DMS53 (cell line): ENCODE results near the gene C7orf33.
"Not testable (repeated sequence)": the region's sequence is repeated elsewhere in the genome, so short reads cannot be mapped to it uniquely, and the experiment has no call there.

ENCODE experiments used
- DNase-seq: peaks from one replicate; lab custom pipeline; 2025; lab: John Stamatoyannopoulos, UW

Gene C7orf33

DNA sequence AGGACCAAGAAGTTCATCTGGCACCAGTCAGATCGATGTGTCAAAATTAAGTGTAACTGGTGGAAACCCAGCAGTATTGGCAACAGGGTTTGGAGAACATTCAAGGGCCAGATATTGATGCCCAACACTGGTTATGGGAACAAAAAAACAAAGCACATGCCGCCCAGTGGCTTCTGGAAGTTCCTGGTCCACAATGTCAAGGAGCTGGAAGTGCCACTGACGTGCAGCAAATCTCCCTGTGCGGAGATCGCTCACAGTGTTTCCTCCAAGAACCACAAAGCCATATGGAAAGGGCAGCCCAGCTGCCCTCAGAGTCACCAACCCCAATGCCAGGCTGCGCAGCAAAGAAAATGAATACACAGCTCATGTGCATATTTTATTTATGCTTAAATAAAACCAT is 10.1 kb upstream of the C7orf33 start:
- DNase-seq, result no peak

DNA sequence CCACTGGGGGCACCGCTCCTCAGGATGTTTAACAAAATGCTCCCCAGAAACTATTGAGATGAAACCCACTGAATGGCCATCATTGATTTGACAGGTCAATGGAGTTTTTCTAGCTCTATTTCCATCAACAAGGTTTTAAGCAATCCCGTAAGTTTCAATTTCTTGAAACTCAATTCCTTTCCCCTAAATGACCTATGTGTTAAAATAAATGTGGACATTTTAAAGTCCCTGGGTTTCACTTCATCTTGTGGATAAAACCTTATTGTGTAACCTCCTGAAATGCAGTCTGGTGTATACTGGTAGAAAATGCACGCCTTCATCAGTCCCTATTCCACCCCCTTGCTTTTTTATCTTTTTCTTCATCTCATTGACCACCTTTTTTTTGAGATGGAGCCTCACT is 8.9 kb upstream of the C7orf33 start:
- no peak for DNase-seq

DNA sequence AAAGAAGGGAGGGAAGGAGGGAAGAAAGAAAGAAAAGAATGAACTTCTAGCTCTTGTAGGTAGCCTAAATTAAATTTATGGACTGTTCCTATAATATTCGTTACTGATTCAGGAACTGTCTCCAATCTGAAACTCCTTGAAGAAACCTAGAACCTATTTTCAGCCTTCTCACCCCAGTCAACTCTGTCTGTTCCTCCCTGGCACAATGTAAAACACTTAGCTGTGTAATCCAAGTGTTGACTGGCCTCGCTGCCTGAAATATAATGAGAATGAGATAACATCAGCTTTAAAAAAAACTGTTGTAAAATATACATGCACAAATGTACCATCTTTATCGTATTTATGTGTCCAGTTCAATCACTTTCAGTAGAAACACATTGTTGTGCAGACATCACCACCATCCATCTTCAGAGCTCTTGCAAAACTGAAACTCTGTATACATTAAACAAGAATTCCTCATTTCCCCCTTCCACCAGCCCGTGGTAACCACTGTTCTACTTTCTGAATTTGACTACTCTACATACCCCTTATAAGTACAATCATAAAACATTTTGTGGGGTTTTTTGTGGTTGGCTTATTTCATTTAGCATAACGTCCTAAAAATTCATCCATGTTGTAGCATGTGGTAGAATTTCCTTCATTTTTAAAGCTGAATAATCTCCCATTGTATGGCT is 6.3 kb upstream of the C7orf33 start:
- DNase-seq, result no peak

DNA sequence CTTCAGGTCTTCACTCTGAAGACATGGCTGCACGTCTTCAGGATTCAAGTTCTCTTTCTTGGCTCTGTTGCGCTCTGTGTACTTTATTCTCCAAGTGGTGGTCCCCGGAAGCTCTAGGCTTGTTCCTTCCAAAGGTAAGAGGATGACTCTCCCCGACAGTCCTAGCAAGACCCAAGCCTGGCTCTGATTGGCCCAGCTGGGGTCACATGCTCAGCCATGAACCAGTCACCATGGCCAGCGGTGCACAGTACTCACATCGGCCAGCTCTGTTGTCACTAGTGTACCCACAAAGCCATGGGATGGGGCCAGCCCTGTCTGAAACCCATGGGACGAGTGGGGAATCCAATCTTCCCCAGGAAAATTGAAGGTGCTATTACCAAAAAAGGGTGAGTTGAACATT is 5.2 kb upstream of the C7orf33 start:
- DNase-seq, result no peak

DNA sequence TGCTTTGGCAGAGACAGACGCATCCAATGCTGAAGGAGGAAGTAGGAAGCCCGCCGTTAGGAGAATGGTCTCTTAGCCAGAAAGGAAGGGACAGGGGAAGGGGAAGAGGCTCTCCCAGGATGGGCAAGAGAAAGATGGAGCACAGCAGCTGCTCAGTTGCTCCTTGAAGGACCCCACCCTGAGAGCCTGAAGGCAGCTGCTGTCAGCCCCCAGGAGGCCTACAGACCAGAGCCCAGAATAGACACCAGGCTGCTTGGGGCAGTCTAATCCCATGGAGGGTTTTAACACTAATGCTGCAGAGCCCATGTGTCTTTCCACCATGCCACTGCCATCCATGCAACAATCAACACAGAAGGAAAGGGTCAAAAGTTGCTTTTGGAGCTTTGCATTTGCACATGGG is 3.5 kb upstream of the C7orf33 start:
- no peak for DNase-seq

DNA sequence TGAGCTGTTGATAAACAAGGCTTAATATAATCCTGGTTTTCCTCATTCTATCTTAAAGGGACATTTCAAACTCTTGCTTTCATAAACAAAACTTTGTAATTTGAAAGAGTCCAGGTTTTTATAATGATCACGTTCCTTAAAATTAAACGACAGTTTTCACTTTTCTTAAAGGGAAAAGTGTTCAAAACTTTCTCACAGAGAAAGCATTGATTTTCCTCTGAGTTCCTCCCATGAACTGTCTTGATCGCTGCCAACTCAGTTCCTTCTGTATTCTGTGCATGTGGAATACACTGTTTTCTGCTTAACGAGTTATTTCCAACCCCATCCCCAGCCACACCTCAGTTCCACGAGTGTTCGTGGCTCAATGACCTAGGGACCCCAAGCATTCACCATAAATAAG is 2.4 kb upstream of the C7orf33 start:
- DNase-seq, result no peak

DNA sequence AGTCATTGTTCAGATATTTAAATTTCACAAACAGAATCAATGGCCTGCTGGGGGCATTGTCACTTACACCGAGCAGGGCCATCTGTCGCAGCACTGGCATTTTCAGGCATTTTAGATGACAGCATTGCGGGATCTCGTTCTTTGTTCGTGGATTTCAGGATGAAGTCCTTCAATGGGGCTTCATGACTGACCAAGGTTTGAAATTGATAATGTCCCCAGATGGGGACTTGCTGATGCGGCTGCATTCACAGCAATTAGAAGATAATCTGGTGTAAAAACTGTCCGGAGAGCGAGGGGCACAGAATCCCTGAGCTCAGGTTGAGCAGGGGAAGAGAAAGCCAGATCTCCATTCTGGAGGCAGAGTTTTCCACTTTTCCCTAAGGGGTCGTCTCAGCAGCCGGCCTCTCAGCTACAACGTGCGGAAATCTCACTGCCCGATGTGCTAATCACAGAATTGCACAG is 1.9 kb upstream of the C7orf33 start:
- no peak for DNase-seq

DNA sequence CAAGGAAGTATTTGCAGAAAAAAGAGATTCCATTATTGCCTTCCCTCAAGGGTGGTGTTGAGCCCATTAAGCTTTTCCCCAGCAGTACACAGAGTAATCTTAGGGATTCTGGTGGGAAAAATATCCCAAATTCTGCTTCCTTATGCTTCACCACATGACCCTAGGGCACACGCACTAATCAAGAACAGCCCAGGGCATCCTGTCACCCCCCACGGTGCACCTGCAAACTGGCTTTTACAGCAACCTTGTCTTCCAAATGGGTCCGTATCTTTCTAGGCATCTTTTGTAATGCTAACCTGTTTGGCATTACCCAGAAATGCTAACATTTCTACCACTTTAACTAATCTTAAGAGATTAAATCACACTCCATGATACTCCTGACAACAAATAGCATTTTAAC is 926 bp upstream of the C7orf33 start:
- DNase-seq, result no peak

DNA sequence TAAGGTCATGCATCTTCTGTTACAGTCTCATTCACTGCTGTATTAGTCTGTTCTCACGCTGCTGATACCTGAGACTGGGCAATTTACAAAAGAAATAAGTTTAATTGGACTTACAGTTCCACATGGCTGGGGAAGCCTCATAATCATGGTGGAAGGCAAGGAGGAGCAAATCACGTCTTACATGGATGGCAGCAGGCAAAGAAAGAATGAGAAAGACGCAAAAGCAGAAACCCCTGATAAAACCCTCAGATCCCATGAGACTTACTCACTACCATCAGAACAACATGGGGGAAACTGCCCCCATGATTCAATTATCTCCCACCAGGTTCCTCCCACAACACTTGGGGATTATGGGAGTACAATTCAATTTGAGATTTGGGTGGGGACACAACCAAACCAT is 5.8 kb downstream of the C7orf33 start:
- not testable (repeated sequence) for DNase-seq

DNA sequence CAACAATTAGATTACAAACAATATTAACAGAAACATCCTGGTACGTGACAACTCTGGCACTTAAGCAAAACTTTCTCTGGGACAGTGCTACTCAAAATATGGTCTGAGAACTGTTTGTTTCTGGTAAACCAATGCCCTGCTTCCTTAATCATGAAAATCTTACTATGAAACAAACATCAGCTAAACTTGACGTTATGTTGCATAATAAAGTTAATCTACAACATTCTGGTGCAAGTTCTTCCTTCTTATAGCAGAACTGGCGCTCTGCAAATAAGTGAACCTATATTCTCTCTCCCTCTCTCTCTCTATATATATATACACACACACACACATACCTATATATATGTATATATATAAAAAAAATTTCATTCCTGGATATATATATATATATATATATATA is 7.8 kb downstream of the C7orf33 start:
- no peak for DNase-seq

DNA sequence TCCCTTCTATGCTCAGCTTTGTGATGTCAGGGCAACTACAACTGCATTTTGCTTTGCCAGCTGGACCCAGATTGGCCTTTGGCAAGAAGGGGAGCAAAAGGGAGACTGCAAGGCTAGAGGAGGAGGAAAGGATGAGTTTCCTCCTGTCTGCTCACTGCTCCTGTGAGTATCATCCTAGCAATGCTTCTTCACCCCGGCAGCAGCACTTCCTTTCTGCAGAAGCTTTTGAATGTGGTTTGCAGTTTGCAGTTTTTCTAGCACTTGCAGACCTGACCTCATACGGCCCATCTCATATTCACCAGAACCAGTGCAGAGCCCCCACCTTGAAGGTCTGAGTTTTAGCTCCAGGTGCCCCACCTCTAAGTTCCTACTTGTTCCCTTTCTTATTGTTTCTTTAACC is 14.8 kb downstream of the C7orf33 start:
- DNase-seq, result no peak

DNA sequence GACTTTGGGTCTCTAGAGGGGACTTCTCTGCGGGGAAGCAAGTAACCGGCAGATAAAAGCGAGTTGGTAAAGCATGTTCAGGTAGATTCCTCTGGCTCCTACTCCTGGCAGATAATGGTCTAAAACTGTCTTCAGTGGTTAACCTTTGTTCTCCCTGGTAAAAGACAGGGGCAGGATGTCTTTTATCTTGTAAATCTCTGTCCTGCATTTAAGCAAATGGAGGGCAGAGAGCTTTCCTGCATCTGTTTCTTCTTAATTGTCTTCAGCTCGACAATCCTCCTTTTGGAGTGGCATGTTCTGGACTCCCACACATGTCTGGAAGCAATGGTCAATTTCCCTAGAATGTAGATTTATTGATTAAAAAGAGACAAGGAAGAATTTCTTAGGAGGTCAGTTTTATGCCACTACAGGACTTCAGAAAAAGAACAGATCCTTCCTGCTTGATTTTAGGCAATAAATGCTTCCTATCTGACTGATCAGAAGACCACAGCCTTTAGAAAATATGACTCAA is 16.6 kb downstream of the C7orf33 start:
- DNase-seq, result no peak

DNA sequence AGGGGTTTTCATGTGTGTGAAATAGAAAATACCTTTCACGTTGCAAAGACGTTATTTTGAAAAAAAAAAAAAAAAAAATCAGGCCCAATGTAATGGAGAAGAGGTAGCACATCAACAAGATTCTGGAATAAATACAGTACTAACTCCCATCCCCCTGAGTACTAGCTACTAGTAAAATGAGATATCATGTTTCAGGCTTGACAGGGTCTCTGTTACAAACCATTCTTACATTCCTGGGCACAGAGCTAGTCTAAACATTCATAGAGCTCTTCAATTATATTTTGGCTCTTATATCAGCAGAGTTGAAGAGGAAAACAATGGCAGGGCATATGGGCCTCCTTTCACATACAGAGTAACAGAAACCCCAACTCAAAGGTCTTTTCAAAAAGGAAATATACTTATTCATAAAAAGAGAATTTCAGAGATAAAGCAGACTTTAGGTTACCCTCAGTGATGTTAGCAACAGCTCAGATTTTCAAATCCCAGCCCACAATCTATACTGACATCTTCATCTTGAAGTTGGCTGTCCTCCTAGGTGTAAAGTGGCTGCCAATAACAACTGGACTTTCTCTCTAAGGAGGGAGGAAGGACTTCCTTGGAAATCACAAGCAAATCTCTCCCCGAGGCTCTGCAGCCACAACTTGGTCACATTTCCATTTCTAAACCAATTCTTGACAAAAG is 18.6 kb downstream of the C7orf33 start:
- DNase-seq, result no peak

DNA sequence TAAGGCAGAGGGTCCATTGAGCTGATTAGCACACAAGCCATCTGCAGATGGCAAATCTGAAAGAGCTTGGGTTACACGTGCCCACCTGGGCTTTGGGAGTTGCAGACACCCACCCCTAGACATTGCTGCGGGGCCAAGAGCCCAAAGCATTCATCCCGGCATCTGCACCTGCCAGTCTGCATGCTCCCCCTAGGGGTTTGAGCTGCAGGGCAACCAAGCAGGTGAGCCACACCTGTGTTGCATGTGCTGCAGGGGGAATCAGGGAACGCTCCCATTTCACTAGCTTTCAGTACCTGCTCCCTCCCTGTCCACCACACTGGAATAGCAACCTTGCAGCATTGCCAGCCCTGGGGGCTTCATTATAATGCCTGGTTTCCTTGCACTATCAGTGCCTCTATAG is 21.1 kb downstream of the C7orf33 start:
- DNase-seq, result peak; percentile 13

DNA sequence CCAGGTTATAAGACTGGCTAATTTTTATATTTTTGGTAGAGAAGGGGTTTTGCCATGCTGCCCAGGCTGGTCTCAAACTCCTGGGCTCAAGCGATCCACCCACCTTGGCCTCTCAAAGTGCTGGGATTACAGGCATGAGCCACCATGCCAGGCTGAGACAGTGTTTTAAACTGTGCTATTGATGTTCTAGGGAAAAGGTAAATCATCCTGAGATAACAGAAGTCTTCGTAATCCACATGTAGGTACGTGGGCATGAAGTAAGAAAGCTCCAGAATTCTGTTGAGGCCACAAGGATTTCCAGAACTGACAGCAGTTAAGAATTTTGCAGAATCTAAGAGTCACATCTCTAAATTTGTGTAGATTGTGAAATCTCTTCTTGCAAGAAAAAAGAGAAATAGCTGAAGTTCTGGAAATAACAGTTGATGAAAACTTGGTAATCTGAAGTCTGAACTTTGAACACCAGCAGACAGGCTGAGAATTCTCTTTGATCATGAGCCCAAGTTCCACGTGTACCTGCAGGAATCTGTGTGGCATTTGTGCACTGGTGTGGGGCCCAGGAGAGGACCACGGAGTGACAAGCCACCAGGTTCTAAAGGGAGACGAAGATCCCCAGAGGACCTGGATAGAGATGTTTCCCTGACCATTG is 24.6 kb downstream of the C7orf33 start:
- DNase-seq, result no peak

DNA sequence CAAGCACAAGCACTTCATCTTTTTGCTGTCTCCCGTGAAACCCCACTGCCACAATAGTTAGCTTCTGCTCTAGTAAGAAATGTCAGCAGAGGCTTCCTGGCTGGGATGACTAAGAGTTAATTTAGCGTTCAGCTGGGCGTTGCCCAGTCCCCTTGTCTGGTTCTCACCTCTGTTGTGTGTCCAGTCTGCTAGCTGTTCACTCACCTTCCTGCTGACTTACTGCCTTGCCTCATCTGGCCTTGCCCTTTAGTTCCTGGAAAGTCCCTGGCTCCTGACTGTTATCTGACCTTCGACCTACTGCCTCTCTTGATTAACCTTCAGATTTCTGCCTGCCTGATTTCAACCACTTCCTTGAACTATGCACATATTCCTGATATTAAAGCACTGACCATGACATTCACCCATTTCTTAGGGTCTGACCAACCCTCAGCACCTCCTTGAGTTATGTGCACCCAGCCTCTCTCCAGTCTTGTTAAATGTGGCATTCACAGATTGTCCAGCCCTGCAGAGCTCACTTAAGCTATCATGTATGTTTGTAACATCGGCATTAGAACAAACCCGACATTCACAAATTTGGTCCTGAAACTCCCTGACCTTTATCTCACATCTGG is 30.3 kb downstream of the C7orf33 start:
- DNase-seq, result peak; percentile 27

DNA sequence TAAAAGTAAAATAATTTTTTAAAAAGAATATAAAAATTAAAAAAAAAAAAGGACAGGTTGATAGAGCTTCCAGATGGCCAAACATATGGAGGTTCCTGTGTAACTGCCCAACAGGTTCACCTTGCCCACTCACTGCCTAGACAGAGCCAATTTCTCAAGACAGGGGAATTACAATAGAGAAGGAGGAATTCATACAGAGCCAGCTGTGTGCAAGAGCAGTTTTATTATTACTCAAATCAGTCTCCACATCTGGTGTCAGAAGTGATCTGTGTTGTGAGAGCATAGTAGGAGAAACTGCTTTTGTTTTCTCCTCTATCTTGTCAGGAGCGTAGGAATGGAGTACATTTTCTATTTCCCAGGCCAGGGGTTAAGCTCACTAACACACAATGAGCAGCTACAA is 31.0 kb downstream of the C7orf33 start:
- DNase-seq, result no peak

DNA sequence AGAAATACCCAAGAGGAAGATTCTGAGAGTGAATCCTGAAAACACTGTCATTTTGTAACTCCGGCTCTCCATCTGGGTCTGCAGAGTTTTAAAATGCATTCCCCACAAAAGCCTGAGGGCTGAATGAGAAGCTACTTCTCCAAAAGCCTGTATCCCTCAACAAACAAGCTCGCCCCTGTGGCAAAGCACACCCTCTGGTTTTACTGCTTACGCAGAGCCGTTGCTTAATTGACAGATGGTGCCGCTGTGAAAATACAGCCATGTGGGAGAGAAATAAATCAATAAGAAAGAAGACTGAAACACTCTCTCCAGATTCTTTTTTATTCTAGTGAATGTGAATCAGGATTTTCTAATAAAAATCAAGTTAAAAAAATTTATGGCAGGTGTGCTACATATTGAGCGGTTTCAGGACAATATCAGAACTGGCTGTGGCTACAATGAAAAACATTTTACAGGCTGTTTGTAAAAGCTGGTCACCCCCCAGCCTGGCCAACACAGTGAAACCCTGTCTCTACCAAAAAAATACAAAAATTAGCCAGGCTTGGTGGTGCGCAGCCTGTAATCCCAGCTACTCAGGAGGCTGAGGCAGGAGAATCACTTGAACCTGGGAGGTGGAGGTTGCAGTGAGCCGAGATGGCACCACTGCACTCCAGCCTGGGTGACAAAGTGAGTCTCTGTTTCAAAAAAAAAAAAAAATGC is 32.5 kb downstream of the C7orf33 start:
- no peak for DNase-seq

DNA sequence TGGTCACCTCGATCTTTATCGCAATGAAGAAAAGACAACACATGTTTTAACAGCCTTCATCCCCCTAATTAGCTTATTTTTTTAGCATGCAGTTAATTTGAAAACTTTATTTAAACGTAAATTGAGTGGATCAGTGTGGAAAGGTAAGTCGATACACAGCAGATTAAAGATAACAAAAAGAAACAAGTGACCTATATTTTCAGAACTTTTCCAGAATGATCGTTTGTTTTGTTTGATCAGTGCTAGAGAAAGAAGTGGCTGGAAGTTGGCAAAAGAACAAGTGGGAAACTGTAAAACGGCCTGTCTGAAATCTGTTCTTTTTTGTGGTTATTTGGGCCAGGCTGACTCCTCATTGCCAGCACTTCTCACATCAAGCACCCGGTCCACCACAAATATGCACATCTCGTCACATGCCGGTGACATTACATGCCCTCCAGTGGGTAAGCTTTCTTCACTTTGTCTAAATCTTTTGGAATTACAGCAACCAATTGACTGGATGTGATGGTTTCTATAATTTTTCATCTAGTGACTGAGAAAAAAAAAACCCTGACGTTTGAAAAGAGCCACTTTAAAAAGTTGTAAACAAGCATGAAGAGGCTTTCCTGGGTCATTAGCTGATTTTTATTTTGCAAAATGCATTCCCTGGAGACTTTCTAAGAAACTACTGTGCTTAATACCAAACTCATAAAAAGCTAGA is 33.2 kb downstream of the C7orf33 start:
- no peak for DNase-seq

DNA sequence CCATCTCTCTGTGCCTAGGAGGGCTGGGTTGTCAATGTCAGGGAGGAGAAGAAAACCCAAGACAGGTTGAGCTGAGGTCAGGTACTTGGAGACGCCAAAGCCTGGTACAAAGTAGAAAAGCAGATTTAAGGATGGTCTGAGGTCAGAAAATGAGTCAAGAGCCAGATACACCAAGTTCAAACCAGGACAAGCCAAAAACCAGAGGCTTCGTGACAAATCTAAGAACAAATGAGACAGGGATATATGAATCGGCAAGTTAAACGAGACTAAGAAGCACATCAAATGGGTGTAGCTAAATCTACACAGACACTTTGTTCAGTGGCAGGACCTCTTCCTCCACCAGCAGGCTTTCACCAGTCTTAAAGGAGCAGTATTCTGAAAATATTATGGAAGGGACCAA is 34.2 kb downstream of the C7orf33 start:
- no peak for DNase-seq

DNA sequence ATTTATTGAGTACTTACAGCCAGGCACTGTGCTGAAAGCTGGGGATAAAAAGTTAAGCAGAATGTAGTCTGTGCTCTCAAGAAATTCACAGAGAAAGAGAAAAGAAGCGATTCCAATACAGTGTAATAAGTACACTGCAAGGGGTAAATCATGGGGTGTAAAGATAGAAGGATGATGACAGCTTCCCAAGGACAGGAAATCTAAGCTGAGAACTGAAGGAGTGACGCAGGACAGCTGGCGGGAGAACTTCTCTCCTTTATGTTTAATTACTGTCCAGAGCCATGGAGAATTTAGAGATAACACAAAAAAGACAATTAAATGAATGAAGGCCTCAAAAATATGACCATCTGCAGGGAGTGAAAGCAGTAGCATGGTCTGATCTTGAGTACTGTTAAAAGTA is 34.8 kb downstream of the C7orf33 start:
- DNase-seq, result no peak

DNA sequence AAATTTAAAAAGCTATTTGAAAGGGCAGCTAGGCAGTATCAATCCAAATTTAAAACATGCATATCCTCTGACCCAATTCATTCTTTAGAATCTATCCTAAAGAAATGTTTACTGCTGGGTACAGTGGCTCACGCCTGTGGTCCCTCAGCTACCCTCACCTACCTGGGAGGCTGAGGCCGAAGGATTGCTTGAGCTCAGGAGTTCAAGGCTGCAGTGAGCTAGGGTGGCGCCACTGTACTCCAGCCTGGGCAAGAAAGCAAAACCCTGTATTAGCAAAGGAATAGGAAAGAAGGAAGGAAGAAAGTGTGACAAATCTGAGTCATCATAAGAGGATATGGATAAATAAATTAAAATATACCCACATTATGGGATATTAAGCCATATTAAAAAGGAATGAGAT is 36.3 kb downstream of the C7orf33 start:
- DNase-seq, result no peak
